Progenitor cell of endocrine pancreas (in vitro differentiated cells): Measurements from ENCODE around the gene DTHD1. TPM values are rescaled to one million over a fixed set of nuclear protein-coding genes. Genes with fewer than 3 reads are reported as not detected.

Experiments
- DNase-seq: peaks from one replicate; pipeline ENCODE4 v3.0.0; 2021; ENCODE audit warnings: low spot score; ENCODE audit not compliant: unreplicated experiment
- H3K27ac Mint-ChIP-seq: 2 replicates; pipeline ENCODE4 v1.8.0; 2021; ENCODE audit warnings: mild to moderate bottlenecking, moderate library complexity, mixed read lengths
- H3K27me3 Mint-ChIP-seq: 2 replicates; pipeline ENCODE4 v1.8.0; 2021; ENCODE audit warnings: mixed read lengths
- H3K36me3 Mint-ChIP-seq: 2 replicates; pipeline ENCODE4 v1.8.0; 2022; ENCODE audit warnings: mixed read lengths; ENCODE audit not compliant: insufficient read depth
- H3K4me1 Mint-ChIP-seq: 2 replicates; pipeline ENCODE4 v1.8.0; 2021; ENCODE audit warnings: low read depth, mixed read lengths
- H3K4me3 Mint-ChIP-seq: 2 replicates; pipeline ENCODE4 v1.8.0; 2021; ENCODE audit warnings: low read depth, mild to moderate bottlenecking, moderate library complexity, mixed read lengths
- H3K9me3 Mint-ChIP-seq: 2 replicates; pipeline ENCODE4 v1.8.0; 2021; ENCODE audit warnings: low read depth, mixed read lengths
- CTCF ChIP-seq: fragments of 200-600 bp; sonication (generic); IDR thresholded peaks from one replicate; pipeline ENCODE4 v1.5.0; 2021; ENCODE audit warnings: antibody characterized with exemption, mild to moderate bottlenecking; ENCODE audit not compliant: unreplicated experiment
- total RNA-seq: library from RNA; stranded (reverse); gene quantifications from 2 replicates; pipeline ENCODE4 v1.2.1, GENCODE V29; 2021

DTHD1 gene
- total RNA-seq, 1 donor from 2014 or later = 0.12 TPM

GRCh38 chr4:36326476-36327029 is 45.1 kb downstream of the DTHD1 start:
- TF ChIP-seq CTCF = no peak
- Mint-ChIP-seq H3K9me3 (no peaks in the 10 kb centered on the region), H3K27ac (no peak overlapping the region), H3K4me1 (no peaks in the 10 kb centered on the region), H3K36me3 (no peaks in the 10 kb centered on the region), H3K4me3 (no peak overlapping the region), H3K27me3 (no peaks in the 10 kb centered on the region)
- DNase-seq = no peak

- Mint-ChIP-seq H3K27me3 (no peaks in the 10 kb centered on the region), H3K36me3 (no peaks in the 10 kb centered on the region), H3K27ac (no peak overlapping the region), H3K4me3 (no peak overlapping the region), H3K4me1 (no peaks in the 10 kb centered on the region), H3K9me3 (no peaks in the 10 kb centered on the region)
- DNase-seq = no peak
- TF ChIP-seq CTCF = no peak
These were observed 46.0 kb downstream of the DTHD1 start for GRCh38 chr4:36327400-36327799.

GRCh38 chr4:36328130-36328529 is 46.7 kb downstream of the DTHD1 start:
- Mint-ChIP-seq H3K27ac (no peak overlapping the region), H3K9me3 (no peaks in the 10 kb centered on the region), H3K4me3 (no peak overlapping the region), H3K4me1 (no peaks in the 10 kb centered on the region), H3K27me3 (no peaks in the 10 kb centered on the region), H3K36me3 (no peaks in the 10 kb centered on the region)
- no peak for TF ChIP-seq CTCF
- no peak for DNase-seq

GRCh38 chr4:36329228-36329627 is 47.8 kb downstream of the DTHD1 start:
- no peaks in the 10 kb centered on the region for H3K9me3 Mint-ChIP-seq
- H3K27me3 Mint-ChIP-seq = no peaks in the 10 kb centered on the region
- H3K27ac Mint-ChIP-seq = no peak overlapping the region
- no peak overlapping the region for H3K4me3 Mint-ChIP-seq
- DNase-seq = no peak
- no peaks in the 10 kb centered on the region for H3K36me3 Mint-ChIP-seq
- TF ChIP-seq CTCF = no peak
- no peaks in the 10 kb centered on the region for H3K4me1 Mint-ChIP-seq

GRCh38 chr4:36330796-36331195 is 49.4 kb downstream of the DTHD1 start:
- Mint-ChIP-seq H3K9me3 (no peaks in the 10 kb centered on the region), H3K27ac (no peak overlapping the region), H3K4me3 (no peak overlapping the region), H3K27me3 (no peaks in the 10 kb centered on the region), H3K36me3 (no peaks in the 10 kb centered on the region), H3K4me1 (no peaks in the 10 kb centered on the region)
- no peak for DNase-seq
- no peak for TF ChIP-seq CTCF
